HL-60 (cell line): Measurements from ENCODE around the gene LPCAT2.

Source experiments
- DNase-seq, 2 experiments: peaks; one replicate each; pipeline ENCODE4 v3.0.0-alpha.2; 2010 to 2020; ENCODE audit warnings: low read depth in 1 of 2, low spot score in 1 of 2
- H3K27ac ChIP-seq: fragments of 250-450 bp; sonication (Bioruptor Pico); replicated peaks from 2 replicates; pipeline ENCODE4 v1.5.1; 2020; ENCODE audit warnings: mild to moderate bottlenecking, moderate library complexity
- H3K27me3 ChIP-seq: fragments of 250-450 bp; sonication (Bioruptor Pico); 2 replicates; pipeline ENCODE4 v1.5.1; 2021; ENCODE audit warnings: mild to moderate bottlenecking, moderate library complexity; ENCODE audit not compliant: insufficient read depth, poor library complexity, severe bottlenecking
- H3K4me3 ChIP-seq: replicated peaks from 2 replicates; pipeline ENCODE4 v1.5.1; 2011; ENCODE audit warnings: mild to moderate bottlenecking, control low read depth, low read length; ENCODE audit not compliant: insufficient read depth
- GABPA ChIP-seq: IDR thresholded peaks from 2 replicates; pipeline ENCODE4 v1.6.1; 2012; ENCODE audit warnings: low read depth
- POLR2AphosphoS5 ChIP-seq: IDR thresholded peaks from 2 replicates; pipeline ENCODE4 v1.6.1; 2012; ENCODE audit warnings: low read depth
- REST ChIP-seq: IDR thresholded peaks from 2 replicates; pipeline ENCODE4 v1.6.1; 2012; ENCODE audit warnings: low read depth; ENCODE audit not compliant: insufficient replicate concordance
- SPI1 ChIP-seq: IDR thresholded peaks from 2 replicates; pipeline ENCODE4 v1.6.1; 2012; ENCODE audit warnings: low read depth, mild to moderate bottlenecking, borderline replicate concordance
- TF ChIP-seq, protein P1 (sequence below): IDR thresholded peaks from one replicate; pipeline ENCODE4 v1.5.1; 2011; ENCODE audit warnings: low read length, control low read depth, inconsistent platforms; ENCODE audit not compliant: insufficient read depth

Gene LPCAT2

GRCh38 chr16:55506083-55506482 lies 2.8 kb upstream of the LPCAT2 start:
- TF ChIP-seq REST: no peak
- TF ChIP-seq, protein P1, sequence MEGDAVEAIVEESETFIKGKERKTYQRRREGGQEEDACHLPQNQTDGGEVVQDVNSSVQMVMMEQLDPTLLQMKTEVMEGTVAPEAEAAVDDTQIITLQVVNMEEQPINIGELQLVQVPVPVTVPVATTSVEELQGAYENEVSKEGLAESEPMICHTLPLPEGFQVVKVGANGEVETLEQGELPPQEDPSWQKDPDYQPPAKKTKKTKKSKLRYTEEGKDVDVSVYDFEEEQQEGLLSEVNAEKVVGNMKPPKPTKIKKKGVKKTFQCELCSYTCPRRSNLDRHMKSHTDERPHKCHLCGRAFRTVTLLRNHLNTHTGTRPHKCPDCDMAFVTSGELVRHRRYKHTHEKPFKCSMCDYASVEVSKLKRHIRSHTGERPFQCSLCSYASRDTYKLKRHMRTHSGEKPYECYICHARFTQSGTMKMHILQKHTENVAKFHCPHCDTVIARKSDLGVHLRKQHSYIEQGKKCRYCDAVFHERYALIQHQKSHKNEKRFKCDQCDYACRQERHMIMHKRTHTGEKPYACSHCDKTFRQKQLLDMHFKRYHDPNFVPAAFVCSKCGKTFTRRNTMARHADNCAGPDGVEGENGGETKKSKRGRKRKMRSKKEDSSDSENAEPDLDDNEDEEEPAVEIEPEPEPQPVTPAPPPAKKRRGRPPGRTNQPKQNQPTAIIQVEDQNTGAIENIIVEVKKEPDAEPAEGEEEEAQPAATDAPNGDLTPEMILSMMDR: no peak
- no peak for TF ChIP-seq GABPA
- TF ChIP-seq SPI1: no peak
- no peak for TF ChIP-seq POLR2AphosphoS5
- H3K27me3 ChIP-seq: no peaks in the 10 kb centered on the region
- no peak overlapping the region for H3K27ac ChIP-seq
- no peak for DNase-seq
- H3K4me3 ChIP-seq: no peak overlapping the region

DNA sequence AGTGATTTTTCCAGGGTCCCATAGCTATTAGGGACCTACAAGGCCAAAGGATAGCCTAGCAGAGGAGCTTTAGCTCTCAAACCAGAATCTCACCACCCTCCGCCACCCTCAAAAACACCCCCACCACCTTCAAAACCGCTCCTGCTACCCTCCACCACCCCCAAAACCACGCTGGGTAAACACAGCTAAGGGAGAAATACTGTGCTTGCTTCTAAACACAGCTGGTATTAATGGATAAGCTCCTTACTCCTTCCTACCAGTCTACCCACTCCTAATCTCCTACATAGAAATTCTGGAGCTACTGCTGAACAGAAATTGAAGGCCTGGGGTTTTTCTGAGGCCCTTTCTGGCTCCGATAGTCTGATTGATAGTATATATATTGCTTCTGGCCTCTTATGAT lies 2.2 kb upstream of the LPCAT2 start:
- TF ChIP-seq REST: no peak
- no peak for TF ChIP-seq SPI1
- TF ChIP-seq, protein P1: no peak
- H3K27ac ChIP-seq: no peak overlapping the region
- DNase-seq: no peak
- H3K27me3 ChIP-seq: no peaks in the 10 kb centered on the region
- H3K4me3 ChIP-seq: no peak overlapping the region

DNA sequence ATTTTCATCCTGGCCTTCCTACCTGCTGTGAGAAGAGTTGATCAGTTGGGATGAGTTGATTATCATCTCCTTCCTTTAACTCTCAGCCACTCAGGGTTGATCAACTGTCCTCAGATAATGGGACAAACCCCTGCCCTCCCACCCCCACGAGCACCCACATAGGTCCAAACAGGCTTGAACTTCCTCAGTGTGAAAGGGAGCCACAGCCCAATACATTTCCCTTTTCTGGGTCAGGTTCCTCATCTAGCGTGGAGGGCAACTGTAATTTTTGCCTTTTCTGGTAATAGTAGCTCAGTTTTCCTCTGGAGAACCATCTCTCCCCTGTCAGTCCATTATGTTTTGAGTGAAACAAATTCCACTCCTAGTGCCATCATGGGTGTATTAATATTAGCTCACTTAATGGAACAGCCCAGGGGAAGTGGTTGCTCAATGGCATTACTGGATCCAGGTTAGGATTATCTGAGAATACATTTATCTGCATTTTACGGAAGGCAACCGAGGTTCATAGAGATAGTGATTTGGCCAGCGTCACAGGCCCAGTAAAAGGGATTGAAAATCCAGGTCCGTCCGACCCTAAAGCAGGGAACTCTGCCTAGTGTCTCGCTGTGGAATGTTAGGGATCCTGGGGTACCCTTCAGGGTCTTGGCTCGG lies 476 bp upstream of the LPCAT2 start:
- peak in 1 of 2 experiments; percentile 78 for DNase-seq
- peak overlapping the region; percentile 82 for H3K4me3 ChIP-seq
- peak overlapping the region; percentile 91 for H3K27ac ChIP-seq
- TF ChIP-seq SPI1 (peak; percentile 83; the same call in 1 of the 2 replicates), REST (no peak), POLR2AphosphoS5 (no peak)
- H3K27me3 ChIP-seq: no peaks in the 10 kb centered on the region
